NCI-H2081 treated with DMSO at 0.1 percent for 48 hours (cell line): Measurements from ENCODE around the gene AP2A2.
"Not testable (repeated sequence)": the region's sequence is repeated elsewhere in the genome, so short reads cannot be mapped to it uniquely, and the experiment has no call there.

Experiments
- DNase-seq: peaks from one replicate; lab custom pipeline; 2025; lab: John Stamatoyannopoulos, UW

The AP2A2 gene

DNA sequence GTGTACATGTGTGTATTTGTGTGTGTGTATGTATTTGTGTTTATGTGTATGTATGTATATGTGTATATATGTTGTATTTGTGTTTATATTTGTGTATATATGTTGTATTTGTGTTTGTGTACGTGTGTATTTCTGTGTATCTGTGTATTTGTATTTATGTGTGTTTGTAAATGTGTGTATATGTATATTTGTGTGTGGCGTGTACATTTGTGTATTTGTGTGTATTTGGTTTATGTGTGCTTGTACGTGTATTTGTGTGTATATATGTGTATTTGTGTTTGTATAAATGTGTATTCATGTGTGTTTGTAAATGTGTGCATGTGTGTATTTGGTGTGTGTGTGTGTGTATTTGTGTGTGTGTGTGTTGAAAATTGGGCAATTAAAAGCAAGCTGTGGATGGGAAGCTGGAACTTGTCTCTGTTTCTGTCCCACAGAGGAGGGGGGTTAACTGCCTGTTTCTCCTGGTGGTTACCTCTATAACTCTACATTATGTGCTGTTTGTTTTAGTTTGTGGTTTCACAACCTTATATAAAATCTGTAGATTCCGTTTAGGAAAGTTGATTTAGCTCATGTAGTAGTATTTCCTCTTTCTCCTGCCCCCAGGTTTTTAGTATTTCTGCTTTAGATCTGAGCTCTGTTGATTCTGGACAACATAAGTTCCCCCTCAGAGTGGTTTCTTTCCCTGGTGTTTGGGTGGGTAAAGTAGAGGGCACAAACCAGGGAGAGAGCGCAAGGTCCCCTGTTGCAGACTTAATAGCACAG is 28.9 kb downstream of the AP2A2 start:
- no peak for DNase-seq

DNA sequence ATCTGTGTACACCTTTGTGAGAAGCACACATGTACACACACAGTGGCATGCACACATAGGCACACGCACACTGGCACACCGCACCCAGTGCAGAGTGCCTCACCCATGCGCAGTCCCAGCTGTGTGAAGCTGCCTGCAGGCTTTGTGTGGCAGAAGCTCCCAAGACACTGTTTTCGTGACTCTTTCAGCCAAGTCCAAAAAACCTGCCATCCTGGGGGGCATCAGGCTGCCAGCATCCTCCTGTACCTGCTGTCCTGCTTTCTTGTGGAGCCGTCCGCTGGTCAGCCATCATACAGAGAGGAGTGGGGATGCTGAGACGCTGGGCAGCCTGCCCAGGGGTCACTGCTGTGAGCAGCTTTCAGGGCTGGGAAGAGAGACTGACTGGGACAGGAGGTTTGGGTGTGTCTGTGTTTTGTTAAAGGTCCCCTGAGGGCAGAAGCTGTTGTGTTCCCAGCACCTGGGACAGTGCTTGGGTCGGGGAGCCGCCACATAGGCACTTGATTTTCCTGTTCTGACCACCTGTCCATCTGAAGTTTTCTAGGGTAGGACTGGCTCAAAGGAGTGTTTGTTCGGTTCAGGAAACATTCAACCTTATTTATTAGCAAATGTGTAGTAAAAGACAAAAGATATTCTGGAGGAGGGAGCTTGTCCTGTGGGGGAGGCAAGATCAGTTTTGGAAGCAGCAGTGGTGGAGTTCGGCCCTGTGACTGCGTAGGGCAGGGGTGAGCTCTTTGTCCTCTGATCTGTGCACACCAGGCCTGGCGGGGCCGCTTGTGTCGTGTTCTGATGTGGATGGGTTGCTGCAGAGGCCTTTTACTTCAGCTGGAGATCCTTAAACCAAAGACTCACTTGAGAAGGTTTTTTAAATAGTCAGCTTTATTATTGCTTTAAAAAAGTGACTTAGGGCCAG is 29.7 kb downstream of the AP2A2 start:
- DNase-seq, result no peak

DNA sequence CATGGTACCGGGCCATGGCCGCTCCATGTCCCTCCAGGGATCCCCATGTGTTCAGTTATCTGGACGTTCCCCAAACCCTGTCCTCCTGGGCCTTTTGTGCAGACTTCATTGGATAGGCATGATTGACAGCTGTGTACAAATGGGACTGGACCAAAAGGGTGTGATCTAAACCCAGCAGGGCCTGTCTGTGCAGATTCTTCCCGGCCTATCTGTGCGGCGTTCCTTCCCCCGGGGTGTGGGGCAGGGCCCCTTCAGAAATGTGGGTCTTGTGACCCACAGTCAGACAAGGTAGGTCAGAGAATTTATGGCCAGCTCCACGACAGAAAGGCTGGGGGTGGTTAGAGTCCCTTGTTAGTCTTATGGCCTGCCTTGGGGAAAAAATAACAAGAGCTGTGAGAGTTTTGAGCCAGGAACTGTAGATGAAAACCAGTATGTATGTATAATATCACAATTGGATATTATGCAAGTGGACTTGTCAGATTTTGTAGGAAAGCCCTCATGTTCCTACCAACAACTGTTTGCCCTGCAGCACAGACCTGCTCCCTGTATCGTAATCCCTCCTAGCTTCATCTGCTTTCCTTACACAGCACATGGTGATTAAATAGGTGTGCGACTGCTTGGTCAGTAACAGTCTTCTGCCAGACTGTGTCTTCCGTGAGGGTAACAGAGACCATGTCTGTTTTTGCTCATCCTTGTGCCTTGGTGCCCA is 31.7 kb downstream of the AP2A2 start:
- no peak for DNase-seq

DNA sequence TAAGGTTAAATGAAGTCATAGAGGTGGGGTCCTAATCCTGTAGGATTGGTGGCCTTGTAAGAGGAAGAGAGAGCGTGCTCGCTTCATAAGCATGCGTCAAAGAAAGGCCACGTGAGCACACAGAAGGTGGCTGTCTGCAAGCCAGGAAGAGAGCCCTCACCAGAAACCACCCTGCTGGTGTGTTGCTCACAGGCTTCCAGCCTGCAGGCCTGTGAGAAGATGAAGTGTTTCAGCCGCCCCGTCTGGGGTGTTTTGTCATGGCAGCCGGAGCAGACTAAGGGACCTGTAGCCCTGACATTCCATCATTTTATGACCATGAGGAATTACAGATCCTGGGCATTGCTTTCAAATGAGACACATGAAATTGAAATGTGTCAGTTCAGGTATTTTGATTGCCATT is 32.4 kb downstream of the AP2A2 start:
- DNase-seq, result no peak

DNA sequence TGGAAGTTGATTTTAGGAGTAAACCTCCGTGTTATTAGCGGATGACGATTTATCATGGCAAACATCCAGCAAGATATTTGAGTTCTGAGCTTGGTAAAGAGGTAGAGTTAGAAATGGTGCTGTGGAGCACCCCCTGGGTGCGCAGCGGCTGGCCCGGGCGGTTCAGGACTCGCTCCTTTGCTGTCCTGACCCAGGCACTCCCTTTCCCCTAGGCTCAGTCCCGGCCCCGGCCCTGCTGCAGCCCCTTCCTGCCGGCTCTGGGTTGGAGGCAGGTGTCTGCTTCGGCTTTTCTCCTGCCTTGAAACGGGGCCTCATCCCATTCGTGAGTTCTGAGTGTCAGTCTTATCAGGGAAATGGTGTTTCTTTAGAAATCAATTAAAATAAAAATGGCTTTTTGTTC is 33.4 kb downstream of the AP2A2 start:
- no peak for DNase-seq

DNA sequence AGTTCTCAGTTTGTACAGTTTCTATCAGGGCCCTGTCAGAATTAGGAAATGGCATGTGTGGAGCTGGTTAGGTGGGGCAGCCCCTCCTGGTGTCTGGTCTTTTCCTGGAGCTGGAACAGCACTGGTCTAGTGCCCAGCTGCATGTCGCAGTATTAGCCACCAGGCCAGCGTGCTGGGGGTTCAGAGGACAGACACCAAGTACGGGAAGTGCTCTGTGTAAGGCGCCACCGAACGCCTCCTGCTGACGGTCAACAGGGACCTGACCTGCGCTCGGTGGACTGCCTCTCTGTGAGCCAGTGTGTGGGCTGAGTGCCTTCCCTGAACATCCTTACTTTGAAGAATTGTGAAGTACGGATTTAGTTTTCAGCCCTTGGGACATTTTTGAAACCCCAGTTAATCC is 33.9 kb downstream of the AP2A2 start:
- DNase-seq, result no peak

DNA sequence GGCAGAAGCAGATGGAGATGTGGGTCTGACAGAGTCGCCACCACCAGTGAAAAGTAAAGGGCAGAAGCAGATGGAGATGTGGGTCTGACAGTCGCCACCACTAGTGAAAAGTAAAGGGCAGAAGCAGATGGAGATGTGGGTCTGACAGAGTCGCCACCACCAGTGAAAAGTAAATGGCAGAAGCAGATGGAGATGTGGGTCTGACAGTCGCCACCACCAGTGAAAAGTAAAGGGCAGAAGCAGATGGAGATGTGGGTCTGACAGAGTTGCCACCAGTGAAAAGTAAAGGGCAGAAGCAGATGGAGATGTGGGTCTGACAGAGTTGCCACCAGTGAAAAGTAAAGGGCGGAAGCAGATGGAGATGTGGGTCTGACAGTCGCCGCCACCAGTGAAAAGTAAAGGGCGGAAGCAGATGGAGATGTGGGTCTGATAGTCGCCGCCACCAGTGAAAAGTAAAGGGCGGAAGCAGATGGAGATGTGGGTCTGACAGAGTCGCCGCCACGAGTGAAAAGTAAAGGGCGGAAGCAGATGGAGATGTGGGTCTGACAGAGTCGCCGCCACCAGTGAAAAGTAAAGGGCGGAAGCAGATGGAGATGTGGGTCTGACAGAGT is 35.7 kb downstream of the AP2A2 start:
- DNase-seq, result not testable (repeated sequence)

DNA sequence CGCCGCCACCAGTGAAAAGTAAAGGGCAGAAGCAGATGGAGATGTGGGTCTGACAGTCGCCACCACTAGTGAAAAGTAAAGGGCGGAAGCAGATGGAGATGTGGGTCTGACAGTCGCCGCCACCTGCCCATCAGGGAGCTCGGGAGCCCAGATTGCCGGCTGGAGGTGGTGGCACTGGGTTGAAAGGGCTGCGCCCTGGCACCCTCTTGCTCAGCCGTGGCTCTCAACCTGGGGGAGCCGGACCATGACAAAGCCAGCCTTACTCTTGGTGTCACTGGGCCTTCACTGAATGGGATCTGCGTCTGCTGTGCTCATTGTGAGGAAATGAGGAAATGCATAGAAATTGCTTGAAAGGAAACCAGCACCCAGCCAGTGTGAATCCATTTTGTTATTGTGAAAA is 36.3 kb downstream of the AP2A2 start:
- no peak for DNase-seq

DNA sequence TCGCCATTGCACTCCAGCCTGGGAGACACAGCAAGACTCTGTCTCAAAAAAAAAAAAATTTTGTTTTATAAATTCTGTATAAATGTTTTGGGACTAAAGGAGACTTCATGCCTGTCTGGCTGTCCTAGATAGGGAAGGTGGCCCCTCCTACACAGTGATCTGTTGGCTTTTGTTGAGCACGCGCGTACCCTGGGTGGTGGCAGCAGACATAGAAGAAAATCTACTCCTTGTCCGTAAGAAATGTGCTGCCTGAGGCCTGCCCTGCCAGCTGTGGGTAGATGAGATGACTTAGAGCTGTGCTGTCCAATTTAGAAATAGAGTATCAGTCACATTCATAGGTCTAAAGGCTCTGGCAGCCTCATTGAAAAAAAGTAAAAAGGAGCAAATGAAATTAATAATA is 37.0 kb downstream of the AP2A2 start:
- no peak for DNase-seq

DNA sequence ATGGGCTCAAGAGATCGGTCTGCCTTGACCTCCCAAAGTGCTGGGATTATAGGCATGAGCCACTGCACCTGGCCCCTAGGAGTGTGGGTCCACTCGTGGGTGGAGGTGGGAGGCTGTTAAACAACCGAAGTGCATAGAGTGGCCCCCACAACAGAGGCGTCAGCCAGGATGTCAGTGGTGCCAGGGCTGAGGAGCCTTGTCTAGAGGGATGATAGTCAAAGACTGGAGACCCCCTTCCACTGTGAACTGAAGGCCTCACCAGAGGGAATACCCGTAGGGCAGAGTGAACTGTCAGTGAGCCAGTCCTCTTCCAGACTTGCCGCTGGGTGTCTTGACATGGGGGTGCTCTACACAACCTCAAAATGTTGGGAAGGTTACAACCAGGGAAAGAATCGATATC is 38.2 kb downstream of the AP2A2 start:
- no peak for DNase-seq

DNA sequence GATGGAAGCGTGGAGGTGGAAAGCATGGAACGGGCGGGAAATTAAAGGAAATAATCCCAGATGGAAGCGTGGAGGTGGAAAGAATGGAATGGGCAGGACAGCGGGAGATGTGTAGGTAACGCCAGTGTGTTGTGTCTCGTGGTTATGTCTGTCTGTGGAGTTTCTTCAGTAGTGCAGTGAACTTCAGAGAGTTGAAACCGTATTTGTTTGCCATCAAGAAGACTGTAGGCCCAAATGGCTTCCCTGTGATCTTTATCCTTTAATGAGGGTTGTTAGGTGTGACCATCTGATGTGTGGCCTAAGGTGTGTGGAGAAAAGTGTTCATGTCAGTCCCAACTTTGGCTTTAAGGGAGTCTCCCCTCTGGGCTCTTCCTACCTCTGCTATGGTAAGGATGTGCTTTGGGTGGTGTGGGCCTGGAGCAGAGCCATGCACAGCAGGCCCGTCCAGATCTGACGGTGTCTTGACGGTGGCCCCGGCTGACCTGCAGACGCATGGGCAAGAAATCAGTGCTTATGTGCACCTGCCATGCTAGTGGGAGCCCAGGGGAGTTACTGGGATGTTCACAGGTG is 39.6 kb downstream of the AP2A2 start:
- DNase-seq, result no peak

DNA sequence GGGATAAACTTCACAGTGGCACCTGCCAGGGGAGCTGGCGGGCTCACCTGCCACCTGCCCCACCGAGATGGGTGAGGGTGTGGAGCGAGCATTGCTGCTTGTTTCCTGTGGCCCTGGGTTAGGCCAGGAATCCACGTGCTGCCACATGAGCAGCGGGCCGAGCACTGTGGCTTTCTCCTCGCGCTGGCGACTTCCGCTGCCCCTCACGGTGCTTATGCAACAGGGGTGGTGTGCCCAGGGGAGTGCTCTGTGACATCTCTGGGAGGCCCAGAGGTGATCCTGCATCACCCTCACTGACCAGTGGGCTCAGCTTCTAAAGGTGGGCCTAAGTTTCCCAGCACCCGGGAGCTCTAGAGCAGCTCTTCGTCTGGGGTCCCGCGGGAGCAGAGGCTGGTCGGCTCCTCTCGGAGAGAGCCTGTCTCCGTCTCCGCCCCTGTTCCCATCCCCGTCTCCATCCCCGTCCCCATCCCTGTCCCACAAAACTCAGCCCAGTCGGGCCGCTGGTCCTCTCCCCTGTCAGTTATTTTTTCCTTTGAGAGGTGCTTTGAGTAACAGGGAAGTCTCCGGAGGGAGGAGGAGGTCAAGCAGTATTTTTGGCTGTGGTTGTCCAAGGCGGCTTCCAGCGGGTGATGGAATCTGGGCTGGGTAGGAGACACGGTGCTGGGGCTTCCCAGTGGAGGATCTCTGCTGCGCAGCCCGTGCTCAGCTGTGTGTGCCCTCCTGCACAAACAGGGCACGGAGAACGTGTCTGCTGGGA is 42.5 kb downstream of the AP2A2 start:
- DNase-seq, result no peak

DNA sequence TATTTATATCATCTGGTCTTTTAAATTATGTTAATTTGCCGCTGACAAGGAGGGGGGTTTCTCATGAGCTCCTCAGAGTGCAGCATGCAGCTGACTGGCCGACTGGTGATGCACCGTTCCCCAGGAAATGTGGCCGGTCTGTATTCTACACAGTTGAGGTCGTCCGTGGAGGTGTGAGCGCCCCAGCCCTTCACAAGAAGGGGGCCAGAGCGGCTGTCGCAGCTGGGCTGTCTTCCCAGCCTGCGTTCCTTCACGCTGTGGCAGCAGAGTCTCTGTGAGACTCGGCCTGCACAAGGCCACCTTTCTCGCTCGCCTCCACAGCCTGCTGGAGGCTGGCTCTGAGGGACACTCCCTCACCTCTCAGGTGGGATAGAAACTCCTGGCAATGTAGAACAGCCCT is 43.2 kb downstream of the AP2A2 start:
- DNase-seq, result no peak

DNA sequence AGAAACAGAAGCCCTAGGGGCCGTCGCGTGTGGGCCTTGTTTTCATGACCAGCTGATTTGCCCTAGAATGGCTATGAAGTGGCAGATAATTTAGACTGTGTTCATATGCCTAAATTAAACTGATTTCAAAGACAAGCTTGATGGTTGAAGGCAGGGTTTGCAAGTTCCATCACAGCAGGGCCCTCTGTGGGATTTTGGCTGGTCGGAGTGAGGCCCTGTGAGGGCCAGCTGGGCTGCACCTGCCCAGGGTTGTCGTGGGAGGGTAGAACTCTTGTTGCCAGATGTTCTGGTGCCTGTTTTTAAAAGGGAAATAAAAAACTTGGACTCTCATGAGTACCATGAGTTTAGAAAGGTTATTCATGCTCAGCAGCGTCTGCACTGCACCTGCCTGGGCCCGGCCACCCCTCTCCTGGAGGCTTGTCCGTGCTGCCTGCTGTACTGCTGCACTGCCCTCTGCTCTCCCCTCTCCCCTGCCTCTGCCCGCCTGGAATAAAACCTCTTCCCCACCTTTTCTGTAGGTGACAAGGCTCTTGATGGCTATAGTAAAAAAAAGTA is 44.1 kb downstream of the AP2A2 start:
- DNase-seq, result no peak

DNA sequence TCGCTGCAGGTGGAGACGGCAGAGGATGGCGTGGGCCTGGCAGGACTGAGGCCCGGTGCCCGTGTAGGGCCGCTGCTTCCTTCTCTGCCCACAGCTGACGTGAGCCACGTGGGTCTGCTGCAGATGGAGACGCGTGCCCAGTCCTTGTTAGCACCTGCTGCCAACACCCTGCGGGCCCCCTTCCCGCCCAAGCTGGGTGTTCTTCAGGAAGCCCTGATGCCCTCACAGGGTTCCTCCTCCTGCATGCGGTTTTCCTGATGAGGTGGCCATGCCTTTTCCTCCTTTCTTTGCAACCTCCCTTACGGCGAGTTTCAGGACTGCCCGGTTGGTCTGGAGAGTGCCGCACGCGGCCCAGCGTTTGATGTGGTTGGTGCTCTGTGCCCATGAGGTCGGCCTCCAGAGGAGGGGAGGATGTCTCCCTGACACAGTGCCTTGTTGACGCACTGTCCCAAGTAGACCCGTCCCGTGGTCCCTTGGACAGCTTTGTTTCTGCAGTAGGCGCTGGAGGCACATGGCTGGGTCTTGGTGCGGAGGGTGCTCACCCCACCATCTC is 44.7 kb downstream of the AP2A2 start:
- no peak for DNase-seq

DNA sequence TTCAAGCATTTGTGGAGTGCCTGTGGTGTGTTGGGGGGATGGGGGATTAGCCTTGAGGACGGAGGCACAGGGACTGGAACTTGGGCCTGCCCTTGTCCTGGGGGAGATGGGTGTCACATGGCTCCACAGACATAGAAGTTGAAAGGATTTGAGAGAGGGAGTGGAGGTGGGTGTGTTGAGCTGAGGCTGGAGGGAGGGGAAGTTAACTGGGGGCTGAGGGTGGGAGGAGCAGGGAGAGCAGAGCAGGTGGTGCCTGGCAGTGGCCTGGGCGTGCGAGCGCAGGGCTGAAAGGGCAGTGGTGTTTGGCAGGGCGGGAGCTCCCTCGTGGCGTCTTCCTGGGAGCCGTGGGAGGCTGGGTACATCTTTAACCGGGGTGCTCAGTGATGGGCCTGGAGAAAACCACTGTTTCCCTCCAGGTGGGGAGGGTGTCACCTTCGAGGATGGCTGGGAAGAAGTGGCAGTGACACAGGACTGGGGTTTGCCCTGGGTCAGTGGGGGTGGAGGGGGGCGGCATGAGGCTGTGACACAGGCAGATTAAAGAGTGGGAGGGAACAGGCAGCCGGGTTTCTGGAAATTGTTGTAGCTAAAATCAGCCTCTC is 45.5 kb downstream of the AP2A2 start:
- no peak for DNase-seq

DNA sequence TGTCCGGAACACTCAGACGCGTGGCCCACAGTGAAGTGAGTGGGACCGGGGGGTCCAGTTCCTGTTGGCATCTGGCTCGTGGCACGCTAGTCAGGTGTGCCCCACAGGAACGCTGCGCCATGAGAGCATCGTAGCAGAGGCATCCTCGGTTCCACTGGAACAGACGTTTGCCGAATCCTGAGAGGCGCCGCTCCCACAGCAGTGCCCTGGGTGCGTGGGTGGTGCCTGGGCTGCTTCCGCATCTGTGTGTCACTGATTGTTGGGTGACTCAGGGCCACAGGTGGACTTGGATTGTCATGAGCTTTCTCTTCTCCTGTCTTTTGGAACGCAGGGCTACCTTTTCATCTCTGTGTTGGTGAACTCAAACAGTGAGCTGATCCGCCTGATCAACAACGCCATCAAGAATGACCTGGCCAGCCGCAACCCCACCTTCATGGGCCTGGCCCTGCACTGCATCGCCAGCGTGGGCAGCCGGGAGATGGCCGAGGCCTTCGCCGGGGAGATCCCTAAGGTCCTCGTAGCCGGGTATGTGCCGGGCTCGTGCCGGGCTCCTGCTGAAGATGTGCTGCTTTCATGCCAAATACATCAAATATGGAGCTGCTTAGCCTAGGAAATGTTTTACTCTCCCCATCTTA is 46.2 kb downstream of the AP2A2 start:
- no peak for DNase-seq

DNA sequence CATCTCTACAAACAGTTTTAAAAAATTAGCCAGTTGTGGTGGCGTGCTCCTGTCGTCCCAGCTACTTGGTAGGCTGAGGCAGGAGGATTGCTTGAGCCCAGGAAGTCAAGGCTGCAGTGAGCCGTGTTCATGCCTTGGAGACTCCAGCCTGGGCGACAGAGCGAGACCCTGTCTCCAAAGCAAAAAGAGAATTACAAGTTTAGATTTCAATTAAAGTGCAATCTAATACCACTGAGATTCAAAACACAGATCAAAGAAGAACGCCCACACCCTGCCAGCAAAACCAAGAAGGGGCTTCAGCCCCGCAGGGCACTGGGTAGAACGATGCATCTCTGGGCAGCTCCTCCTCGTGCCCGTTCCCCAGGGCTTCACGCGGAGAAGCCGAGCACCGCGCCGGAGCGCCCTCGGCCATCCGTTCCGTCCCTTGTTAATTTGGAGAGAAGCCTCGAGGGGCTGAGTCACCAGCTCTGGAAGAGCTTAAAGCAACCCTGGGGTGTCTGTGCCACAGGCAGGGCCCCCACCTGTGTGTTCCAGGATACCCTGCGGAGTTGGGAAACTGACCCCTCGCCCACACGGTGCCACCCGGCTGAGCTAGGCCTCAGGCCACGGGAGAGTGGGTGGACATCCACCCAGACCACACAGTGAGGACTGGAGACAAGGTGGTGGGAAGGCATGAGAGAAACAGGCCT is 47.0 kb downstream of the AP2A2 start:
- DNase-seq, result no peak

DNA sequence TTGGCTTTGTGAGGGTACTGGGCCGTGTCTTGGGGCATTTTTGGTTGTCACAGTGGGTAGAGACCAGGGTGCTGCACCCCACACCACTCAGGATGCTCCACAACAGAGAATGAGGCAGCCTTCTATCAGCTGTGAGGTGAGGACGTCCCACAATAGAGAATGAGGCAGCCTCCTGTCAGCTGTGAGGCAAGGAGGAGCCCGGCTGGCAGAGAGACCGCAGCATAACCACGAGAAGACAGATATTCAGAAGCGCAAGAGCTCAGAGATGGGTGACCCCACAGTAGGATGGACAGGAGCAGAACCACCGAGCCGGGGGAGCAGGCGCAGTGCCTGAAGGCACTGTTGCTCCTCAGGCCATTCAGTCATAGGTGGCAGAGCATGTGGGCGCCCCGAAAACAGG is 47.6 kb downstream of the AP2A2 start:
- DNase-seq, result no peak
